ENCODE results near the gene MED4. TPM values are rescaled to one million over a fixed set of nuclear protein-coding genes. Genes with fewer than 3 reads are reported as not detected.

Gene MED4
- total RNA-seq, 2 experiments from 2014 or later = 53.5 to 62.7 TPM

GRCh38 chr13:48029859-48030258, 65.0 kb downstream of the MED4 start:
- Mint-ChIP-seq H3K27ac (no peak overlapping the region), H3K4me1 (peaks cover 20% of the 10 kb centered on the region), H3K9me3 (ENCODE audit: low read depth) (peaks cover 24% of the 10 kb centered on the region), H3K4me3 (no peak overlapping the region), H3K36me3 (ENCODE audit: low read depth) (peaks cover 40% of the 10 kb centered on the region), H3K27me3 (no peaks in the 10 kb centered on the region)
- DNase-seq (no peak), ATAC-seq (peak; percentile 83)
- intact Hi-C loops (cut with DNase I, micrococcal nuclease) = loop anchor here in 1 of 2 experiments (10.0 kb wide), 1 partner anchor 1555 kb away; the partner anchor contains the start of gene RCBTB1
- ChIA-PET POLR2A (no interaction called here), CTCF (interaction anchor here (0.7 kb wide), 1 partner anchor 257 kb away, joined by 3 read pairs; no protein-coding TSS in a partner anchor)

- POLR2A ChIA-PET = no interaction called here
- DNase-seq (no peak), ATAC-seq (no peak)
- Mint-ChIP-seq H3K4me1 (peaks cover 15% of the 10 kb centered on the region), H3K27me3 (no peaks in the 10 kb centered on the region), H3K27ac (no peak overlapping the region), H3K4me3 (no peak overlapping the region), H3K36me3 (ENCODE audit: low read depth) (peaks cover 34% of the 10 kb centered on the region), H3K9me3 (ENCODE audit: low read depth) (peaks cover 24% of the 10 kb centered on the region)
- intact Hi-C loops (cut with DNase I, micrococcal nuclease) = no loop called here
- CTCF ChIA-PET = interaction anchor here (1.0 kb wide), 1 partner anchor 10 kb away, joined by 4 read pairs; the partner anchor contains the start of gene NUDT15
Observed at GRCh38 chr13:48028066-48028465, 66.8 kb downstream of the MED4 start.

Other genes with a start within 250 kb of the MED4 start
- gene SUCLA2, start 93.8 kb downstream of the MED4 start, total RNA-seq = 10 to 100 TPM; 34.9 to 44.6 TPM
- 10 to 100 TPM; 12.3 to 18.2 TPM for gene NUDT15, start 57.4 kb downstream of the MED4 start, total RNA-seq
- 10 to 100 TPM; 67.0 to 96.5 TPM for gene ITM2B, start 138.1 kb upstream of the MED4 start, total RNA-seq
- gene RB1, start 208.6 kb upstream of the MED4 start, total RNA-seq = 10 to 100 TPM; 26.9 to 32.8 TPM